Right lobe of liver (tissue), 4 donors: Measurements from ENCODE around the gene SOX12.

Source experiments
- POLR2A ChIP-seq: fragments of 450-650 bp; IDR thresholded peaks from one replicate; pipeline ENCODE4 v1.6.1; 2017; ENCODE audit warnings: antibody characterized with exemption, mild to moderate bottlenecking
- TF ChIP-seq, protein P1 (sequence below), 4 donors: fragments of 200-600 bp in 3 of 4; fragments of 450-650 bp in 1 of 4; IDR thresholded peaks; one replicate each; pipeline versions ENCODE4 v1.5.1 to v1.8.0; 2016 to 2022; ENCODE audit warnings: antibody characterized with exemption in 4 of 4, mild to moderate bottlenecking in 2 of 4
- donor health status: DM: no; HTN: no; CAD: no.
- donor health status: DM: no; HTN: no; CAD: no.
- donor health status: DM: no; HTN: yes; CAD: no.

DNA sequence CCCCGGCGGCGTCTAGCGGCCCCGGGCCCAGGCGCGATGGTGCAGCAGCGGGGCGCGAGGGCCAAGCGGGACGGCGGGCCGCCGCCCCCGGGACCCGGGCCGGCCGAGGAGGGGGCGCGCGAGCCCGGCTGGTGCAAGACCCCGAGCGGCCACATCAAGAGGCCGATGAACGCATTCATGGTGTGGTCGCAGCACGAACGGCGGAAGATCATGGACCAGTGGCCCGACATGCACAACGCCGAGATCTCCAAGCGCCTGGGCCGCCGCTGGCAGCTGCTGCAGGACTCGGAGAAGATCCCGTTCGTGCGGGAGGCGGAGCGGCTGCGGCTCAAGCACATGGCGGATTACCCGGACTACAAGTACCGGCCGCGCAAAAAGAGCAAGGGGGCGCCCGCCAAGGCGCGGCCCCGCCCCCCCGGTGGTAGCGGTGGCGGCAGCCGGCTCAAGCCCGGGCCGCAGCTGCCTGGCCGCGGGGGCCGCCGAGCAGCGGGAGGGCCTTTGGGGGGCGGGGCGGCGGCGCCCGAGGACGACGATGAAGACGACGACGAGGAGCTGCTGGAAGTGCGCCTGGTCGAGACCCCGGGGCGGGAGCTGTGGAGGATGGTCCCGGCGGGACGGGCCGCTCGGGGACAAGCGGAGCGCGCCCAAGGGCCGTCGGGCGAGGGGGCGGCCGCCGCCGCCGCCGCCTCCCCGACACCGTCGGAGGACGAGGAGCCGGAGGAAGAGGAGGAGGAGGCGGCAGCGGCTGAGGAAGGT lies 715 bp downstream of the SOX12 start:
- TF ChIP-seq, protein P1, sequence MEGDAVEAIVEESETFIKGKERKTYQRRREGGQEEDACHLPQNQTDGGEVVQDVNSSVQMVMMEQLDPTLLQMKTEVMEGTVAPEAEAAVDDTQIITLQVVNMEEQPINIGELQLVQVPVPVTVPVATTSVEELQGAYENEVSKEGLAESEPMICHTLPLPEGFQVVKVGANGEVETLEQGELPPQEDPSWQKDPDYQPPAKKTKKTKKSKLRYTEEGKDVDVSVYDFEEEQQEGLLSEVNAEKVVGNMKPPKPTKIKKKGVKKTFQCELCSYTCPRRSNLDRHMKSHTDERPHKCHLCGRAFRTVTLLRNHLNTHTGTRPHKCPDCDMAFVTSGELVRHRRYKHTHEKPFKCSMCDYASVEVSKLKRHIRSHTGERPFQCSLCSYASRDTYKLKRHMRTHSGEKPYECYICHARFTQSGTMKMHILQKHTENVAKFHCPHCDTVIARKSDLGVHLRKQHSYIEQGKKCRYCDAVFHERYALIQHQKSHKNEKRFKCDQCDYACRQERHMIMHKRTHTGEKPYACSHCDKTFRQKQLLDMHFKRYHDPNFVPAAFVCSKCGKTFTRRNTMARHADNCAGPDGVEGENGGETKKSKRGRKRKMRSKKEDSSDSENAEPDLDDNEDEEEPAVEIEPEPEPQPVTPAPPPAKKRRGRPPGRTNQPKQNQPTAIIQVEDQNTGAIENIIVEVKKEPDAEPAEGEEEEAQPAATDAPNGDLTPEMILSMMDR (IDR thresholded peaks at IDR 0.05): no peak
- TF ChIP-seq POLR2A: no peak
